IMR-90 (cell line): Measurements from ENCODE around the gene PTPRN2. TPM values are rescaled to one million over a fixed set of nuclear protein-coding genes. Genes with fewer than 3 reads are reported as not detected.

Experiments
- ATAC-seq: fragments of 200-7000 bp; cut with Tn5 transposase; 2 replicates; pipeline ENCODE4 v1.9.1; 2020; ENCODE audit warnings: low read depth, mild to moderate bottlenecking, moderate library complexity
- BruUV-seq: library from RNA; stranded (reverse); fragments of 400-500 nt; replicated peaks from 2 replicates; lab custom pipeline; 2021; lab: Mats Ljungman, UMichigan
- CTCF ChIA-PET: fragments of 300-600 bp; formaldehyde crosslinking; extraction: SDS; loops from one replicate; lab custom pipeline; 2021; ENCODE audit warnings: antibody characterized with exemption; lab: Yijun Ruan, JAX
- POLR2A ChIA-PET: fragments of 300-600 bp; sonication (Branson Sonifier 250); formaldehyde crosslinking; loops from one replicate; lab custom pipeline; 2022; ENCODE audit warnings: antibody characterized with exemption; ENCODE audit not compliant: unreplicated experiment; lab: Charles Lee
- DNase-seq: peaks from one replicate; pipeline ENCODE4 v3.0.0; 2013
- H2AFZ ChIP-seq: replicated peaks from 2 replicates; pipeline ENCODE3; 2013; ENCODE audit warnings: low read length, mild to moderate bottlenecking; ENCODE audit not compliant: poor library complexity
- H2AK5ac ChIP-seq: 2 replicates; pipeline ENCODE4 v1.6.1; 2013; ENCODE audit warnings: low read depth, low read length, inconsistent platforms
- H2AK9ac ChIP-seq: replicated peaks from 2 replicates; pipeline ENCODE3; 2013; ENCODE audit warnings: mild to moderate bottlenecking, low read depth, low read length, moderate library complexity; ENCODE audit not compliant: poor library complexity
- H2BK120ac ChIP-seq: 2 replicates; pipeline ENCODE4 v1.6.1; 2013; ENCODE audit warnings: low read depth, low read length, inconsistent platforms
- H2BK15ac ChIP-seq: 3 replicates; pipeline ENCODE4 v1.6.1; 2013; ENCODE audit warnings: low read depth, low read length, inconsistent platforms
- H2BK20ac ChIP-seq: 2 replicates; pipeline ENCODE4 v1.6.1; 2013; ENCODE audit warnings: low read depth, mild to moderate bottlenecking, inconsistent platforms, low read length, moderate library complexity
- H2BK5ac ChIP-seq: 2 replicates; pipeline ENCODE4 v1.6.1; 2013; ENCODE audit warnings: mild to moderate bottlenecking, low read depth, low read length, inconsistent platforms; ENCODE audit not compliant: poor library complexity, severe bottlenecking
- H3K14ac ChIP-seq: replicated peaks from 2 replicates; pipeline ENCODE4 v1.6.1; 2013; ENCODE audit warnings: low read depth, low read length, inconsistent platforms
- H3K18ac ChIP-seq: 2 replicates; pipeline ENCODE4 v1.6.1; 2013; ENCODE audit warnings: low read depth, low read length, control low read depth
- H3K23ac ChIP-seq: 2 replicates; pipeline ENCODE4 v1.6.1; 2013; ENCODE audit warnings: low read depth, low read length, inconsistent platforms
- H3K27ac ChIP-seq: 2 replicates; pipeline ENCODE4 v1.5.1; 2013; ENCODE audit warnings: mild to moderate bottlenecking, control low read depth, low read length; ENCODE audit not compliant: insufficient read depth
- H3K27me3 ChIP-seq: 2 replicates; pipeline ENCODE4 v1.6.1; 2013; ENCODE audit warnings: low read length; ENCODE audit not compliant: control insufficient read depth, insufficient read depth
- H3K36me3 ChIP-seq: 2 replicates; pipeline ENCODE4 v1.6.1; 2013; ENCODE audit warnings: low read length, mixed read lengths; ENCODE audit not compliant: control insufficient read depth, insufficient read depth
- H3K4ac ChIP-seq: 2 replicates; pipeline ENCODE4 v1.6.1; 2013; ENCODE audit warnings: low read depth, low read length, inconsistent platforms
- H3K4me1 ChIP-seq: 2 replicates; pipeline ENCODE4 v1.6.1; 2013; ENCODE audit warnings: low read length, mixed read lengths; ENCODE audit not compliant: control insufficient read depth, insufficient read depth
- H3K4me2 ChIP-seq: 2 replicates; pipeline ENCODE4 v1.6.1; 2013; ENCODE audit warnings: low read depth, mild to moderate bottlenecking, control low read depth, low read length, moderate library complexity
- H3K4me3 ChIP-seq: 2 replicates; pipeline ENCODE4 v1.5.1; 2013; ENCODE audit warnings: low read depth, mild to moderate bottlenecking, control low read depth, low read length, moderate library complexity; ENCODE audit not compliant: insufficient read depth
- H3K56ac ChIP-seq: 2 replicates; pipeline ENCODE4 v1.6.1; 2013; ENCODE audit warnings: low read length, inconsistent platforms; ENCODE audit not compliant: insufficient read depth; ENCODE audit errors: extremely low read depth
- H3K79me1 ChIP-seq, 2 experiments: 2 replicates each; pipeline ENCODE4 v1.6.1; 2013; ENCODE audit warnings: low read length in 2 of 2, inconsistent platforms in 1 of 2, low read depth in 1 of 2
- H3K9ac ChIP-seq: 2 replicates; pipeline ENCODE4 v1.6.1; 2013; ENCODE audit warnings: low read depth, low read length, control low read depth
- H3K9me1 ChIP-seq: 2 replicates; pipeline ENCODE4 v1.6.1; 2013; ENCODE audit warnings: low read length, inconsistent platforms; ENCODE audit not compliant: insufficient read depth
- H3K9me3 ChIP-seq: 2 replicates; pipeline ENCODE4 v1.6.1; 2013; ENCODE audit warnings: low read length; ENCODE audit not compliant: control insufficient read depth, insufficient read depth
- H4K20me1 ChIP-seq: 2 replicates; pipeline ENCODE4 v1.6.1; 2013; ENCODE audit warnings: low read length, inconsistent platforms; ENCODE audit not compliant: insufficient read depth
- H4K5ac ChIP-seq: 2 replicates; pipeline ENCODE4 v1.6.1; 2013; ENCODE audit warnings: mild to moderate bottlenecking, low read depth, low read length, control low read depth
- H4K8ac ChIP-seq, 2 experiments: 2 replicates each; pipeline ENCODE4 v1.6.1; 2013; ENCODE audit warnings: low read depth in 2 of 2, low read length in 2 of 2, control low read depth in 1 of 2, inconsistent platforms in 1 of 2
- H4K91ac ChIP-seq: 2 replicates; pipeline ENCODE4 v1.6.1; 2013; ENCODE audit warnings: low read depth, low read length, inconsistent platforms; ENCODE audit not compliant: insufficient read depth
- FOS ChIP-seq: fragments of 150-350 bp; IDR thresholded peaks from 2 replicates; pipeline ENCODE4 v1.6.1; 2016; ENCODE audit warnings: low read depth, low read length
- POLR2A ChIP-seq: IDR thresholded peaks from 2 replicates; pipeline ENCODE4 v1.6.1; 2012; ENCODE audit warnings: mild to moderate bottlenecking, low read depth, low read length
- RAD21 ChIP-seq: IDR thresholded peaks from 2 replicates; pipeline ENCODE4 v1.6.1; 2012; ENCODE audit warnings: low read length, improper control_type of control experiment
- RCOR1 ChIP-seq: IDR thresholded peaks from 2 replicates; pipeline ENCODE4 v1.6.1; 2012; ENCODE audit warnings: mild to moderate bottlenecking, low read length, improper control_type of control experiment; ENCODE audit not compliant: insufficient replicate concordance
- RFX5 ChIP-seq: IDR thresholded peaks from 2 replicates; pipeline ENCODE4 v1.8.0; 2012; ENCODE audit warnings: low read depth, mild to moderate bottlenecking, low read length, moderate library complexity
- WGBS, 2 experiments: methylation state at CpG; one replicate each; pipeline versions ENCODE4 v1.1.5 to v1.1.7; 2013; ENCODE audit warnings: missing lambda C conversion rate in 2 of 2; ENCODE audit not compliant: insufficient read length in 1 of 2; ENCODE audit errors: extremely low coverage in 2 of 2; 5-methylcytosine and 5-hydroxymethylcytosine counted together
- dilution Hi-C: fragments of 300-500 bp; cut with HindIII; formaldehyde crosslinking; loops from one replicate; pipeline ENCODE4 v1.14.3; 2018; ENCODE audit warnings: low sequenced_read_pairs; ENCODE audit not compliant: unreplicated experiment
- in situ Hi-C: fragments of 300-500 bp; cut with MboI; formaldehyde crosslinking; loops from 3 replicates; pipeline ENCODE4 v1.14.3; 2019; ENCODE audit warnings: low sequenced_read_pairs, inconsistent platforms, mixed read lengths
- intact Hi-C: fragments of 100-400 bp; cut with micrococcal nuclease; formaldehyde crosslinking; loops from 2 replicates; pipeline ENCODE4 v1.10.0; 2022
- polyA plus RNA-seq, 3 experiments: library from polyadenylated mRNA; depleted of rRNA; stranded (reverse); fragments of >200 nt; gene quantifications; 2 replicates each; pipeline ENCODE4 v1.2.3, GENCODE V29; 2012; ENCODE audit warnings: low replicate concordance in 1 of 3
- total RNA-seq: library from RNA; depleted of rRNA; stranded (reverse); fragments of >200 nt; gene quantifications from 2 replicates; pipeline ENCODE4 v1.2.3, GENCODE V29; 2012
- TF ChIP-seq, protein P1 (sequence below): conservative IDR thresholded peaks from 2 replicates; pipeline ENCODE4 v1.5.1; 2012; ENCODE audit warnings: mild to moderate bottlenecking, low read depth, low read length, improper control_type of control experiment
- TF ChIP-seq, protein P2 (sequence below): fragments of 150-350 bp; IDR thresholded peaks from 2 replicates; pipeline ENCODE4 v1.6.1; 2017; ENCODE audit warnings: mild to moderate bottlenecking, antibody characterized with exemption, low read length, low read depth
- TF ChIP-seq, protein P3 (sequence below): fragments of 150-350 bp; IDR thresholded peaks from 2 replicates; pipeline ENCODE4 v1.6.1; 2016; ENCODE audit warnings: low read depth, mild to moderate bottlenecking, low read length, moderate library complexity, borderline replicate concordance

Gene PTPRN2
- total and polyA plus RNA-seq, 2 of the 4 experiments (the other 2 are of a cell fraction): 0.03 TPM; not detected in 1

DNA sequence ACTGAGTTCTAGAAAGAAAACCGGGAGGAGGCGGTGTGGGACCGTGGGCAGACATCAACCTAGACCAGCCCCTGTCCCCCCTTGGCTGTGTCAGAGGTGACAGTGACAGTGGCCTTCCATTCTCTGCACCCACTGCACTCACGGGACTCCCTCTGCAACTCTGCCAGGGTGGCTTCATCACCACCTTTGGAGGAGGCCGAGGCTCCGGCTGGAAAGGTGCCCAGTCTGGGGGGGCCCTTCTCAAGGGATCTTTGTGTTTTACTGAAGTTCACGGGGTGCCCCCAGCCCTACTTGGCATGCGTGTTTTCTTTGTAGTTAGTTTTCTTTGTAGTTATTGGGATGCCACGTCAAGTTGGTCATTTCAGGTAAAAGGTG is 833.2 kb downstream of the PTPRN2 start:
- no peak overlapping the region for H2AK9ac ChIP-seq
- ATAC-seq: no peak
- H3K4me1 ChIP-seq: no peaks in the 10 kb centered on the region
- H3K36me3 ChIP-seq: no peaks in the 10 kb centered on the region
- H3K56ac ChIP-seq: no peak overlapping the region
- H4K20me1 ChIP-seq: no peaks in the 10 kb centered on the region
- H2AFZ ChIP-seq: no peak overlapping the region
- H4K91ac ChIP-seq: no peak overlapping the region
- WGBS, 2 experiments: 10% methylated on average over 2 of the region's 9 CpGs; no CpG with 5 or more reads in 1 of the 2 experiments
- dilution Hi-C loops: no loop called here
- DNase-seq: no peak
- no peak overlapping the region for H3K23ac ChIP-seq
- no peak overlapping the region for H3K18ac ChIP-seq
- intact Hi-C loops: no loop called here
- H3K27me3 ChIP-seq: no peaks in the 10 kb centered on the region
- H3K4me3 ChIP-seq: no peak overlapping the region
- peaks cover 61% of the 10 kb centered on the region for H3K9me3 ChIP-seq
- H2BK120ac ChIP-seq: no peak overlapping the region
- H4K8ac ChIP-seq: no peak overlapping the region
- no peak overlapping the region for H3K4me2 ChIP-seq
- no peak overlapping the region for H2BK20ac ChIP-seq
- ChIA-PET POLR2A (no interaction called here), CTCF (no interaction called here)
- no peaks in the 10 kb centered on the region for H3K79me1 ChIP-seq
- H4K5ac ChIP-seq: no peak overlapping the region
- TF ChIP-seq RAD21 (no peak), RFX5 (no peak), RCOR1 (no peak), POLR2A (no peak), FOS (no peak)
- TF ChIP-seq, protein P1, sequence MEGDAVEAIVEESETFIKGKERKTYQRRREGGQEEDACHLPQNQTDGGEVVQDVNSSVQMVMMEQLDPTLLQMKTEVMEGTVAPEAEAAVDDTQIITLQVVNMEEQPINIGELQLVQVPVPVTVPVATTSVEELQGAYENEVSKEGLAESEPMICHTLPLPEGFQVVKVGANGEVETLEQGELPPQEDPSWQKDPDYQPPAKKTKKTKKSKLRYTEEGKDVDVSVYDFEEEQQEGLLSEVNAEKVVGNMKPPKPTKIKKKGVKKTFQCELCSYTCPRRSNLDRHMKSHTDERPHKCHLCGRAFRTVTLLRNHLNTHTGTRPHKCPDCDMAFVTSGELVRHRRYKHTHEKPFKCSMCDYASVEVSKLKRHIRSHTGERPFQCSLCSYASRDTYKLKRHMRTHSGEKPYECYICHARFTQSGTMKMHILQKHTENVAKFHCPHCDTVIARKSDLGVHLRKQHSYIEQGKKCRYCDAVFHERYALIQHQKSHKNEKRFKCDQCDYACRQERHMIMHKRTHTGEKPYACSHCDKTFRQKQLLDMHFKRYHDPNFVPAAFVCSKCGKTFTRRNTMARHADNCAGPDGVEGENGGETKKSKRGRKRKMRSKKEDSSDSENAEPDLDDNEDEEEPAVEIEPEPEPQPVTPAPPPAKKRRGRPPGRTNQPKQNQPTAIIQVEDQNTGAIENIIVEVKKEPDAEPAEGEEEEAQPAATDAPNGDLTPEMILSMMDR: no peak
- TF ChIP-seq, protein P2, sequence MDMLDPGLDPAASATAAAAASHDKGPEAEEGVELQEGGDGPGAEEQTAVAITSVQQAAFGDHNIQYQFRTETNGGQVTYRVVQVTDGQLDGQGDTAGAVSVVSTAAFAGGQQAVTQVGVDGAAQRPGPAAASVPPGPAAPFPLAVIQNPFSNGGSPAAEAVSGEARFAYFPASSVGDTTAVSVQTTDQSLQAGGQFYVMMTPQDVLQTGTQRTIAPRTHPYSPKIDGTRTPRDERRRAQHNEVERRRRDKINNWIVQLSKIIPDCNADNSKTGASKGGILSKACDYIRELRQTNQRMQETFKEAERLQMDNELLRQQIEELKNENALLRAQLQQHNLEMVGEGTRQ: no peak
- TF ChIP-seq, protein P3, sequence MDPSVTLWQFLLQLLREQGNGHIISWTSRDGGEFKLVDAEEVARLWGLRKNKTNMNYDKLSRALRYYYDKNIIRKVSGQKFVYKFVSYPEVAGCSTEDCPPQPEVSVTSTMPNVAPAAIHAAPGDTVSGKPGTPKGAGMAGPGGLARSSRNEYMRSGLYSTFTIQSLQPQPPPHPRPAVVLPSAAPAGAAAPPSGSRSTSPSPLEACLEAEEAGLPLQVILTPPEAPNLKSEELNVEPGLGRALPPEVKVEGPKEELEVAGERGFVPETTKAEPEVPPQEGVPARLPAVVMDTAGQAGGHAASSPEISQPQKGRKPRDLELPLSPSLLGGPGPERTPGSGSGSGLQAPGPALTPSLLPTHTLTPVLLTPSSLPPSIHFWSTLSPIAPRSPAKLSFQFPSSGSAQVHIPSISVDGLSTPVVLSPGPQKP: no peak
- in situ Hi-C loops: no loop called here
- no peak overlapping the region for H2BK5ac ChIP-seq
- H3K9me1 ChIP-seq: no peaks in the 10 kb centered on the region
- H3K4ac ChIP-seq: no peak overlapping the region
- H2BK15ac ChIP-seq: no peak overlapping the region
- H3K14ac ChIP-seq: no peak overlapping the region
- no TSS peak for BruUV-seq
- H3K27ac ChIP-seq: no peak overlapping the region
- no peak overlapping the region for H2AK5ac ChIP-seq
- H3K9ac ChIP-seq: no peak overlapping the region
